ENCODE measurements around the gene SLC25A51. TPM values are rescaled to one million over a fixed set of nuclear protein-coding genes. Genes with fewer than 3 reads are reported as not detected.

Gene SLC25A51
- total and polyA plus RNA-seq, 4 donors: 6.2 to 30.1 (median 17.3) TPM

DNA sequence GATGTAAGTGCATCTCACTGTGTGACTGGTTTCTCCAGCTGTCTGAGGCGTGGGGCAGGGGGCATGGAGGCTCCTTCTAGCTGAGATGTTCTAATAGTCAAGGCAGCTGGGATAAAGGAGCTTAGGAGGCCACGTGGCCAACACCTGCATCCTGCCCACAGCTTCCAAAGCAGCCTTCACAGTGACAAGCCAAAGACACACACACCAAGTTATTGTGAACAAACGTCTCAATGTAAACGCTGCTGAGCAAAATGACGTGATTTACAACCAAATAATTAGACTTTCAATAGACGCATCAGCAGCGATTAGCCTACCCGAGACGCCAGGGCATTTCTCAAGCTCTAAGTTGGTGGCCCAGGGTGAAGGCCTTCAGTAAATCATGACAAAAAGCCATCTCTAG is 23.2 kb upstream of the SLC25A51 start:
- ATAC-seq (ENCODE audit: insufficient read depth, low FRiP score): no peak
- no peaks in the 10 kb centered on the region for H3K27me3 ChIP-seq (ENCODE audit: control insufficient read depth in 3 of 3, insufficient read depth in 3 of 3, low read length in 2 of 3)
- no peak overlapping the region for H3K4me3 ChIP-seq
- no peak overlapping the region for H3K27ac ChIP-seq (ENCODE audit: low read depth in 1 of 2, low read length in 1 of 2)
- DNase-seq: no peak
- TF ChIP-seq, protein P1, sequence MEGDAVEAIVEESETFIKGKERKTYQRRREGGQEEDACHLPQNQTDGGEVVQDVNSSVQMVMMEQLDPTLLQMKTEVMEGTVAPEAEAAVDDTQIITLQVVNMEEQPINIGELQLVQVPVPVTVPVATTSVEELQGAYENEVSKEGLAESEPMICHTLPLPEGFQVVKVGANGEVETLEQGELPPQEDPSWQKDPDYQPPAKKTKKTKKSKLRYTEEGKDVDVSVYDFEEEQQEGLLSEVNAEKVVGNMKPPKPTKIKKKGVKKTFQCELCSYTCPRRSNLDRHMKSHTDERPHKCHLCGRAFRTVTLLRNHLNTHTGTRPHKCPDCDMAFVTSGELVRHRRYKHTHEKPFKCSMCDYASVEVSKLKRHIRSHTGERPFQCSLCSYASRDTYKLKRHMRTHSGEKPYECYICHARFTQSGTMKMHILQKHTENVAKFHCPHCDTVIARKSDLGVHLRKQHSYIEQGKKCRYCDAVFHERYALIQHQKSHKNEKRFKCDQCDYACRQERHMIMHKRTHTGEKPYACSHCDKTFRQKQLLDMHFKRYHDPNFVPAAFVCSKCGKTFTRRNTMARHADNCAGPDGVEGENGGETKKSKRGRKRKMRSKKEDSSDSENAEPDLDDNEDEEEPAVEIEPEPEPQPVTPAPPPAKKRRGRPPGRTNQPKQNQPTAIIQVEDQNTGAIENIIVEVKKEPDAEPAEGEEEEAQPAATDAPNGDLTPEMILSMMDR (IDR thresholded peaks at IDR 0.05; ENCODE audit: control extremely low read depth, extremely low read depth): no peak
- no peaks in the 10 kb centered on the region for H3K9me3 ChIP-seq (ENCODE audit: control insufficient read depth in 4 of 4, insufficient read depth in 3 of 4, low read length in 3 of 4)
- WGBS, 2 donors: 81 to 86% methylated on average over 9 of the region's 9 CpGs
- H3K9ac ChIP-seq (ENCODE audit: insufficient read depth in 1 of 2, low read length in 2 of 2): no peak overlapping the region
- H3K4me1 ChIP-seq (ENCODE audit: control insufficient read depth in 5 of 5, insufficient read depth in 5 of 5, low read length in 5 of 5): peaks cover 0 to 18% (median 9%) of the 10 kb centered on the region in 5 donors
- H3K36me3 ChIP-seq (ENCODE audit: control insufficient read depth in 4 of 4, insufficient read depth in 4 of 4, low read length in 4 of 4): no peaks in the 10 kb centered on the region

DNA sequence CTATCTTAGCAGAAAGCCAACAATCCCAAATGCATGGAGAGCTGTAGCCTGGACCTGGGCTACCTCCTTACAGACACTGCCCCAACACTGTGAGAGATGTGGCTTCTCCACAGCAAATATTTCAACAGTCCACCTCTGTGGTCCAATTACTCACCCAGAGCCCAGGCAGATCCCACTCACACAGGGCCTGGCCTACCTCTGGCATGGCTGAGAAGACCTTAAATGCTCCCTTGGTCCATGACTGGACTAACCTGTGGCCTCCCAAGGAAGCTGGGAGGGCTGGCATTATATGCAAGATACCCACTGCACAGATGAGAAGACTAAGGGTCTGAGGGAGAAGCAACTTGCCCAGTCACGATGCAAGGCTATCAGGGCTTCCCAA is 22.8 kb upstream of the SLC25A51 start:
- Histone ChIP-seq H3K4me3 (no peak overlapping the region), H3K9me3 (ENCODE audit: control insufficient read depth in 4 of 4, insufficient read depth in 3 of 4, low read length in 3 of 4) (no peaks in the 10 kb centered on the region), H3K27ac (ENCODE audit: low read depth in 1 of 2, low read length in 1 of 2) (no peak overlapping the region), H3K9ac (ENCODE audit: insufficient read depth in 1 of 2, low read length in 2 of 2) (no peak overlapping the region), H3K36me3 (ENCODE audit: control insufficient read depth in 4 of 4, insufficient read depth in 4 of 4, low read length in 4 of 4) (no peaks in the 10 kb centered on the region), H3K4me1 (ENCODE audit: control insufficient read depth in 5 of 5, insufficient read depth in 5 of 5, low read length in 5 of 5) (peaks cover 0 to 22% (median 13%) of the 10 kb centered on the region in 5 donors), H3K27me3 (ENCODE audit: control insufficient read depth in 3 of 3, insufficient read depth in 3 of 3, low read length in 2 of 3) (no peaks in the 10 kb centered on the region)
- 78 to 90% methylated on average over 1 of the region's 1 CpG for WGBS, 2 donors
- TF ChIP-seq, protein P1 (IDR thresholded peaks at IDR 0.05; ENCODE audit: control extremely low read depth, extremely low read depth): no peak
- no peak for DNase-seq
- ATAC-seq (ENCODE audit: insufficient read depth, low FRiP score): no peak

DNA sequence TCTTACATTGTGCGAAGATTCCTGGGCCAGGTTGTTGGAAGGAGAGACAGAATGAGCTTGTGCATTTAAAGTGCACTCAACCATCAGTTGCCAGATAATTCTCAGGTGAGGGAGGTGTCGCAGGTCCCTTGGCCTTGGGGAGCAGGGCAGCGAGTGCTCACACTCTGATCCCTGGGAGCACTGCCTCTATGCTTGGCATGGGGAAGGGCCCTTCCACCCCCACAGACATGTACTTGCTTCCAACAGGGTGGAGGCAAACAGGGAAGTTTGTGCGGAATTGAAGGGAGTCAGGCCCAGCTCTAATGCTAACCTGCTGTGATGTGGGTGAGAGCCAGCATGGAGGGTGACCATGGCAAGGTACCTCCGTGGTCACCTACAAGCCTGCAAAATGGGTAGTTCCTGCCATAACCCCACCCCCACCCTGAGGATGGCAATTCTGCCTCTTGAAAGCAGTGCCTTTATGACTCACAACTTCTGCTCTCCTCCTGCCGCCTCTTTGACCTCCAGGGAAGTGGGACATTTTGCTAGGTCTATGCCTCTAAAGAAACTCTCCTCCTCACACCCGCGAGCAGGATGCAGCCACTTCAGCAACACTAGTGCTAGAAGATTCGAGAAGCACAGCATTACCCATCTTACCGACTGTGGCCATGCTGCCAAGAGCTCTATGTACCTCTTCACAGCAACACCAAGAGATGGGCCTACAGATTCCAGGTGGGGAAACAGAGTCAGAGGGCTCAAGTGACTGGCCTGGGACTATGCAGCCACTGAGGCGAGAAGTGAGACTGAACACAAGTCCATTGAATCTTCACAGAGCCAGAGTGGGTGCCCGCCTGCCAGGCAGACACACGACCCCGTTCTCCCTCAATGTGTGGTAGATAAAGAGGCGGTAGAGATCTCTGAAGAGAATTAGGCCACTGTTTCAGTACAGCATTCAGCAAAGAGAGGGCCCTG is 22.1 kb upstream of the SLC25A51 start:
- ATAC-seq (ENCODE audit: insufficient read depth, low FRiP score) (peak; percentile 56), DNase-seq (no peak)
- H3K4me3 ChIP-seq: no peak overlapping the region
- TF ChIP-seq, protein P1 (IDR thresholded peaks at IDR 0.05; ENCODE audit: control extremely low read depth, extremely low read depth): no peak
- H3K4me1 ChIP-seq (ENCODE audit: control insufficient read depth in 5 of 5, insufficient read depth in 5 of 5, low read length in 5 of 5): peaks cover 0 to 28% (median 14%) of the 10 kb centered on the region in 5 donors
- no peaks in the 10 kb centered on the region for H3K36me3 ChIP-seq (ENCODE audit: control insufficient read depth in 4 of 4, insufficient read depth in 4 of 4, low read length in 4 of 4)
- H3K9me3 ChIP-seq (ENCODE audit: control insufficient read depth in 4 of 4, insufficient read depth in 3 of 4, low read length in 3 of 4): no peaks in the 10 kb centered on the region
- H3K9ac ChIP-seq (ENCODE audit: insufficient read depth in 1 of 2, low read length in 2 of 2): no peak overlapping the region
- no peaks in the 10 kb centered on the region for H3K27me3 ChIP-seq (ENCODE audit: control insufficient read depth in 3 of 3, insufficient read depth in 3 of 3, low read length in 2 of 3)
- 72 to 87% methylated on average over 15 of the region's 15 CpGs for WGBS, 2 donors
- peak overlapping the region in 1 of 2 donors; percentile 37 for H3K27ac ChIP-seq (ENCODE audit: low read depth in 1 of 2, low read length in 1 of 2)

Measured in lung (tissue), 12 donors.